Trophoblast cell (in vitro differentiated cells and primary cell): ENCODE measurements around the gene SRCIN1.
"Not testable (repeated sequence)": the region's sequence is repeated elsewhere in the genome, so short reads cannot be mapped to it uniquely, and the experiment has no call there.

ENCODE experiments used
- DNase-seq, 2 donors: peaks; one replicate each; pipeline ENCODE4 v3.0.0-alpha.2; 2016
- H2AFZ ChIP-seq: 2 replicates; pipeline ENCODE4 v1.6.1; 2013; ENCODE audit warnings: low read length, moderate library complexity, mild to moderate bottlenecking; ENCODE audit not compliant: insufficient read depth, poor library complexity
- H2AK5ac ChIP-seq: 2 replicates; pipeline ENCODE4 v1.6.1; 2013; ENCODE audit warnings: mild to moderate bottlenecking, low read length
- H2BK120ac ChIP-seq: 2 replicates; pipeline ENCODE4 v1.6.1; 2013; ENCODE audit warnings: low read length, mild to moderate bottlenecking, moderate library complexity; ENCODE audit not compliant: insufficient read depth, poor library complexity
- H2BK12ac ChIP-seq: 2 replicates; pipeline ENCODE4 v1.6.1; 2013; ENCODE audit warnings: mild to moderate bottlenecking, low read length, moderate library complexity
- H2BK5ac ChIP-seq: 2 replicates; pipeline ENCODE4 v1.6.1; 2013; ENCODE audit warnings: low read length, low read depth, moderate library complexity, mild to moderate bottlenecking; ENCODE audit not compliant: poor library complexity
- H3K14ac ChIP-seq: 2 replicates; pipeline ENCODE4 v1.6.1; 2013; ENCODE audit warnings: mild to moderate bottlenecking, low read length
- H3K18ac ChIP-seq: 2 replicates; pipeline ENCODE4 v1.6.1; 2013; ENCODE audit warnings: mild to moderate bottlenecking, low read length
- H3K23ac ChIP-seq: 2 replicates; pipeline ENCODE4 v1.6.1; 2013; ENCODE audit warnings: low read length
- H3K27ac ChIP-seq: 2 replicates; pipeline ENCODE4 v1.5.1; 2013; ENCODE audit warnings: low read depth, mild to moderate bottlenecking, inconsistent platforms, low read length, moderate library complexity
- H3K27me3 ChIP-seq: 2 replicates; pipeline ENCODE4 v1.6.1; 2013; ENCODE audit warnings: inconsistent platforms, mild to moderate bottlenecking, low read length, moderate library complexity; ENCODE audit not compliant: insufficient read depth
- H3K36me3 ChIP-seq, 2 experiments: 1 replicate in 1 of 2; 2 replicates in 1 of 2; pipeline ENCODE4 v1.6.1; 2013; ENCODE audit warnings: low read length in 2 of 2, mild to moderate bottlenecking in 2 of 2, moderate library complexity in 1 of 2; ENCODE audit not compliant: insufficient read depth in 2 of 2, control insufficient read depth in 1 of 2
- H3K4ac ChIP-seq: 2 replicates; pipeline ENCODE4 v1.6.1; 2013; ENCODE audit warnings: low read depth, mild to moderate bottlenecking, low read length, moderate library complexity
- H3K4me1 ChIP-seq, 2 experiments: 1 replicate in 1 of 2; 2 replicates in 1 of 2; pipeline ENCODE4 v1.6.1; 2013; ENCODE audit warnings: low read length in 2 of 2, mild to moderate bottlenecking in 2 of 2, moderate library complexity in 1 of 2; ENCODE audit not compliant: insufficient read depth in 2 of 2, control insufficient read depth in 1 of 2
- H3K4me2 ChIP-seq: 2 replicates; pipeline ENCODE4 v1.6.1; 2013; ENCODE audit warnings: inconsistent platforms, mild to moderate bottlenecking, low read length, moderate library complexity
- H3K4me3 ChIP-seq: 2 replicates; pipeline ENCODE4 v1.5.1; 2013; ENCODE audit warnings: mild to moderate bottlenecking, low read depth, low read length, inconsistent platforms
- H3K79me1 ChIP-seq: one replicate; pipeline ENCODE4 v1.6.1; 2013; ENCODE audit warnings: low read length
- H3K79me2 ChIP-seq: 2 replicates; pipeline ENCODE4 v1.6.1; 2013; ENCODE audit warnings: low read length, mild to moderate bottlenecking; ENCODE audit not compliant: control insufficient read depth, insufficient read depth, poor library complexity
- H3K9ac ChIP-seq: 2 replicates; pipeline ENCODE4 v1.6.1; 2013; ENCODE audit warnings: mild to moderate bottlenecking, low read length
- H3K9me3 ChIP-seq: 2 replicates; pipeline ENCODE4 v1.6.1; 2013; ENCODE audit warnings: low read depth, mild to moderate bottlenecking, control low read depth, inconsistent platforms, low read length; ENCODE audit not compliant: insufficient read depth
- H4K12ac ChIP-seq: 2 replicates; pipeline ENCODE4 v1.6.1; 2013; ENCODE audit warnings: low read depth, mild to moderate bottlenecking, low read length, moderate library complexity
- H4K8ac ChIP-seq: 2 replicates; pipeline ENCODE4 v1.6.1; 2013; ENCODE audit warnings: low read depth, mild to moderate bottlenecking, low read length, moderate library complexity
- H4K91ac ChIP-seq: one replicate; pipeline ENCODE4 v1.6.1; 2013; ENCODE audit warnings: low read depth, mild to moderate bottlenecking, low read length, moderate library complexity
- WGBS: extraction: QIAGEN DNeasy Blood & Tissue Kit; methylation state at CpG from one replicate; pipeline ENCODE4 v1.1.7; 2013; ENCODE audit warnings: missing lambda C conversion rate; ENCODE audit not compliant: insufficient read length, insufficient coverage; ENCODE audit errors: extremely low coverage; 5-methylcytosine and 5-hydroxymethylcytosine counted together

Gene SRCIN1

DNA sequence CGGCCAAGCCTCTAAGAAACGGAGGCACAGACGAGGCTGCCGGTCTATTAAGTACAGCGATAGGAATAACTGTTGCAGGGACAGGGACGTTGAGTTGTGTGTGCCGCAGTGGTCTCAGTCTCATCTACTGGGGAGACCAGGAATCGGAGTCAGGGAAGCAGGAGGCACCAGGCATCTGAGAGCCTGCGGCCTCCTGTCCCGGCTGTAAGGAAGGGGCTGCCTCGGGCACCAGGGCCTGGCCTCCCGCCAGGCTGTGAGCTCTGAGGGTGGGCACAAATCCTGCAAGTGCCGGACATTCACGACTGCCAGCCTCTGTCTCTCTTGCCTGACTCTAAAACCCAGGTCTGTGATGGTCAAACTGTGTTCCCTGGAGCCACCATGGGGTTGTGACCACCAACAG, 101.5 kb downstream of the SRCIN1 start:
- H3K9me3 ChIP-seq = peaks cover under 1% of the 10 kb centered on the region
- peaks cover 12 to 15% of the 10 kb centered on the region in 2 experiments for H3K36me3 ChIP-seq
- H4K8ac ChIP-seq = no peak overlapping the region
- no peak overlapping the region for H2AFZ ChIP-seq
- H2BK5ac ChIP-seq = no peak overlapping the region
- no peak overlapping the region for H3K9ac ChIP-seq
- no peak overlapping the region for H3K4me2 ChIP-seq
- no peaks in the 10 kb centered on the region for H3K79me2 ChIP-seq
- no peak overlapping the region for H3K4ac ChIP-seq
- peaks cover 3 to 5% of the 10 kb centered on the region in 2 experiments for H3K4me1 ChIP-seq
- DNase-seq = no peak
- H4K91ac ChIP-seq = no peak overlapping the region
- H3K23ac ChIP-seq = no peak overlapping the region
- H3K14ac ChIP-seq = no peak overlapping the region
- no peak overlapping the region for H3K27ac ChIP-seq
- no peak overlapping the region for H2BK120ac ChIP-seq
- no peak overlapping the region for H4K12ac ChIP-seq
- H3K27me3 ChIP-seq = no peaks in the 10 kb centered on the region
- no peak overlapping the region for H2BK12ac ChIP-seq
- H3K4me3 ChIP-seq = no peak overlapping the region
- H2AK5ac ChIP-seq = no peak overlapping the region
- no peak overlapping the region for H3K18ac ChIP-seq
- no CpG with 5 or more reads among the region's 14 CpGs for WGBS
- H3K79me1 ChIP-seq = no peaks in the 10 kb centered on the region

- H3K9ac ChIP-seq, H2BK120ac ChIP-seq, H4K8ac ChIP-seq, H3K4me1 ChIP-seq, H3K14ac ChIP-seq, H3K4me3 ChIP-seq, H2AFZ ChIP-seq, H3K79me1 ChIP-seq, H4K12ac ChIP-seq, H3K9me3 ChIP-seq, H3K4me2 ChIP-seq, H2AK5ac ChIP-seq, H3K27ac ChIP-seq, H3K23ac ChIP-seq, H3K18ac ChIP-seq, H3K27me3 ChIP-seq, DNase-seq, H2BK12ac ChIP-seq, H3K79me2 ChIP-seq, H2BK5ac ChIP-seq, H4K91ac ChIP-seq, H3K4ac ChIP-seq: not testable (repeated sequence)
- WGBS = no CpG with 5 or more reads among the region's 15 CpGs
- peaks cover 12 to 17% of the 10 kb centered on the region in 2 experiments for H3K36me3 ChIP-seq
Observed at GRCh38 chr17:38503286-38503913, 102.4 kb downstream of the SRCIN1 start.

GRCh38 chr17:38501718-38502117, 104.0 kb downstream of the SRCIN1 start:
- not testable (repeated sequence) for H3K4me2 ChIP-seq, H2BK12ac ChIP-seq, H4K8ac ChIP-seq, H3K27ac ChIP-seq, H4K12ac ChIP-seq, H3K23ac ChIP-seq, H4K91ac ChIP-seq, H3K27me3 ChIP-seq, H3K9me3 ChIP-seq, H2BK5ac ChIP-seq, H3K18ac ChIP-seq, DNase-seq, H3K4me3 ChIP-seq, H3K14ac ChIP-seq, H3K79me1 ChIP-seq, H3K4me1 ChIP-seq, H2AFZ ChIP-seq, H2BK120ac ChIP-seq, H3K4ac ChIP-seq, H2AK5ac ChIP-seq, H3K9ac ChIP-seq, H3K79me2 ChIP-seq
- peaks cover 19 to 24% of the 10 kb centered on the region in 2 experiments for H3K36me3 ChIP-seq
- WGBS = no CpG with 5 or more reads among the region's 2 CpGs

DNA sequence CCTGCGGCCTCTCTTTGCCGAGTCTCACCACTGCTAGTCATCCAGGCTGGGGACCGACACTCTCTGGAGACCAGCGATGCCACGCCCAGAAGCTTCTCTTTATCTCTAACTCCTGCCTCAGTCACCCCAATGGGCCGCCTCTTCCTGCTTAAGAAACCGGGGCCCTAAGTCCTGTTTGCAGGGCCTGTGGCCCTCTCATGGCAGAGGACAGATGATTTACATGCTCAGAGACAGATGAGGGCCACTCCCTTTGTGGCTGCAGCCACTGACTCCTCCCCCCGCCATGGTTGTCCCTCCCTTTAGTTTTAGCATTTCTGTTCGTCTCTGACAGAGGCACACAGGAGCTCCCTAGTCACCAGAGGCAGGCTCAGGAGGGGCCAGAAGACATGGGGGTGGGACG, 106.5 kb downstream of the SRCIN1 start:
- not testable (repeated sequence) for H3K14ac ChIP-seq, H3K4me3 ChIP-seq, H2BK5ac ChIP-seq, H2AFZ ChIP-seq, H2BK12ac ChIP-seq, H3K23ac ChIP-seq, H4K12ac ChIP-seq, H3K4me1 ChIP-seq, H4K8ac ChIP-seq, H4K91ac ChIP-seq, H3K4ac ChIP-seq, H3K79me2 ChIP-seq, H3K9ac ChIP-seq, H3K79me1 ChIP-seq, H2BK120ac ChIP-seq, H3K27me3 ChIP-seq, H3K9me3 ChIP-seq, H2AK5ac ChIP-seq, H3K4me2 ChIP-seq, DNase-seq, H3K18ac ChIP-seq, H3K27ac ChIP-seq
- peaks cover 18 to 22% of the 10 kb centered on the region in 2 experiments for H3K36me3 ChIP-seq
- WGBS = no CpG with 5 or more reads among the region's 10 CpGs
